NCI-H526 treated with DMSO at 0.1 percent for 48 hours (cell line): ENCODE data around the gene MYO1D.
"Not testable (repeated sequence)": the region's sequence is repeated elsewhere in the genome, so short reads cannot be mapped to it uniquely, and the experiment has no call there.

Experiments used
- DNase-seq: peaks from one replicate; lab custom pipeline; 2025; lab: John Stamatoyannopoulos, UW

Gene MYO1D

GRCh38 chr17:32876417-32877163 lies at the start of gene MYO1D:
Gene MYO1D (minus strand): TSS chr17:32877124. CDS start chr17:32876872, 252 bp downstream.
- DNase-seq: peak; percentile 49

- DNase-seq: no peak
Observed at GRCh38 chr17:32926183-32926582, 49.3 kb upstream of the MYO1D start.

DNA sequence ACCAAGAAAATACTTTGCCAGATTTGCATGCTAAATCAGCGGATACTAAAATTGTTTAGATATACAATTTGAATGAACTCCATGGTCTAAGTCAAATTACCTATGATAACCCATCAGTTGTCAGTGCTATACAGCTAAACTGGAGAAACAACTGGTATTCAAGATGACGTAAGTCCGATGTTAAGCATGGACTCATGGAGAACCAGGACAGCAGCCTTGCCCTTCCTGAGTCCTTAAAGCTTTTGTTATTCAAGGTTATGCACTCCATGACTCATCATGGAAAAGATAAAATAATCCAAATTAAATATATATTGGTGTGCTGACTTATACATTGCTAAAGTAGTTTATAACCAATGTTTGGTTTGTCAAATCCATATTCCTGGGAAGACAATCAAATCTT lies 47.0 kb upstream of the MYO1D start:
- DNase-seq: peak; percentile 21

- no peak for DNase-seq
Observed at GRCh38 chr17:32921017-32921416, 44.1 kb upstream of the MYO1D start.

DNA sequence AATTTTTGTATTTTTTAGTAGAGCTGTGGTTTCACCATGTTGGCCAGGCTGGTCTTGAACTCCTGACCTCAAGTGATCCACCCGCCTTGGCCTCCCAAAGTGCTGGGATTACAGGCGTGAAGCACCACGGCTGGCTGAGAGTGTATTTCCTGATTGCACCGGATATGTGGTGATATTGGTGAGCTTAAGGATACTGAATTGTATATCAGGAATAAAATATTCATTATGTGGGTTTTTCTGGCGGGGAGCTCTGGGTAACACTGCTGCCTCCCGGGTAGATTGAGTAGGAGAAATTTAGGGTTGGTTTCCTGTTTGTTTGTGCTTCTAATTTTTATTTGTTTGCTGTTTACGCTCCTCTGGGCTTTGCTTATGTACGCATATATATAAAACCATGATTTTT lies 43.4 kb upstream of the MYO1D start:
- DNase-seq: no peak

GRCh38 chr17:32919876-32920275 lies 43.0 kb upstream of the MYO1D start:
- DNase-seq: not testable (repeated sequence)

DNA sequence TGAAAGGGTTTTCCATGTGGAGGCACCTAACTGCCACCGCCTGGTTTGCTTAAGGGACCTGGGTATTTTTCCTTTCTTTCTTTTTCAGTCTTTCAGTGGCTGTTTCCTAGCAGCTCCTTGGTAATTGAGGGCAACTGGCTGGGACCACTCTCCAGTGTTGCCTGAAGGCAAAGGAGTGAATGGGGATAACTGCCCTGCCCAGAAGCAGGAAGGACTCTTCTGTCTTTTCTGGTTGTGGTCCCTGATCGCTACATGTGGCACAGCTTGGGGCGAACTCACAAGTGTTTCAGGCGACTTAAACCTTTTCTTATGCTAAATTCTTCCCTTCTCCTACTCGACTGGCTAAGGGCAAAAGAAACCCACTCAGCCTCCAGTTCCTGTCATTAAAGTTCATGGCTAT lies 40.9 kb upstream of the MYO1D start:
- DNase-seq: no peak

GRCh38 chr17:32917081-32917480 lies 40.2 kb upstream of the MYO1D start:
- DNase-seq: no peak

GRCh38 chr17:32916134-32916533 lies 39.2 kb upstream of the MYO1D start:
- no peak for DNase-seq

- DNase-seq: no peak
Observed at GRCh38 chr17:32915245-32915644, 38.3 kb upstream of the MYO1D start.

DNA sequence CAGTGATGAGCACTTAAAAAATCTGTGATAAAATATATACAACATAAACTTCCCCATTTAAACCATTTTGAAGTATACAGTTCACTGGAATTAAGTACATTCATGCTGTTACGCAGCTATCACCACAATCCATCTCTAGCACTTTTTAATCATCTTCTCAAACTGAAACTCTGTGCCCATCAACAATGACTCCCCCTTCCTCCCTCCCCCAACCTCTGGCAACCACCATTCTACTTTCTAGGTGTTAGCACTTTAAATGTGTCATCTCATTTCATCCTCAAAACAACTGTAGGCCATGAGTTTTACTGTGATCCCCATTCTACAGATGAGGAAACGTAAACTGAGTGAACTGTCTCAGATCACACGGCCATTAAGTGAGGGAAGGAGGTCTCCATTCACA lies 37.3 kb upstream of the MYO1D start:
- no peak for DNase-seq

DNA sequence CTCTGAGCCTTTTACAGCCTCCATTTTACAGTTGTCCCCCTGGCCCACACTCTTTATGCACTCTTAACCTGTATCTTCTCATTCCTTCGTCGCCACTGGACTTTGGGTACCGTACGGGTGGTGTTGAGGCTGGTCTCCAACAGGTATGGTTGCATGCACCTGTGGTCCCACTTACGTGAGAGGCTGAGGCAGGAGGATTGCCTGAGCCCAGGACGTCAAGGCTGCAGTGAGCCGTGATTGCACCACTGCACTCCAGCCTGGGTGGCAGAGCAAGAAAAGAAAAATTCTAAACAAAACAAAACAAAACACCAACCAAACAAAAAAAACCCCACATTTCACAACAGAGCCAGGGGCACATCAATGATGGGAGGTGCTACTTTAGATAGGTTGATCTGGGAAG lies 36.7 kb upstream of the MYO1D start:
- no peak for DNase-seq

DNA sequence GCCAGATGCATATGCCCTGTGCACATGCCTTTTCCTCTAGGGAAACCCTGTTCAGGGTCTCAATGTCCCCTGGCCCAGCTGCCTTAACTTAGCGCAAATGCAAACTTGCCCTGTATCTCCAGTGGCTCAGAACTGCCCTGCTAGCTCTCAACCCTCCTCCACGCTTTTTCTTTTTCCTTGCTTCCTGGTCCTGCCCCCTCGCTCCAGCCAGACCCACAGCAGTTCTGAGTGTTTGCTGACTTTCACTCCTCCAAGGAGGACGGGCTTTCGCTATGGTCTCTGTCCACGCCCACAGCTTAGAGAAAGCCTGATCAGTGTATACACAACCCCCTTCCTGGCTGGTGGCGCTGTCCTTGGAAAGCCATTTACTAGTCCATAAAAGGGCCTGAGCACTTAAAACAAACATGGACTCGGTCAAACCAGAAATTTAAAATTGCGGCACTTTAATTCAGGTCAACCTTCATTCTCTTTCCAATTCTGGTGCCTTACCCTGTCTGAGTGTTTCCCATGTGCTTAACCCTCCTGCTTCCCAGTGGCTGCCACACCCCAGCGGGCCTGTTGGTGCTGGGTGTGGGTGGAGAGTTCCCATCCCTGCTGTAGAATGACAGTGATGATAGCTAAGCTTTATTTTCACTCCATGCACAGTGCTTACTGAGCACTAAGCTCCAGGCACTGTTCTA lies 35.4 kb upstream of the MYO1D start:
- DNase-seq: no peak

DNA sequence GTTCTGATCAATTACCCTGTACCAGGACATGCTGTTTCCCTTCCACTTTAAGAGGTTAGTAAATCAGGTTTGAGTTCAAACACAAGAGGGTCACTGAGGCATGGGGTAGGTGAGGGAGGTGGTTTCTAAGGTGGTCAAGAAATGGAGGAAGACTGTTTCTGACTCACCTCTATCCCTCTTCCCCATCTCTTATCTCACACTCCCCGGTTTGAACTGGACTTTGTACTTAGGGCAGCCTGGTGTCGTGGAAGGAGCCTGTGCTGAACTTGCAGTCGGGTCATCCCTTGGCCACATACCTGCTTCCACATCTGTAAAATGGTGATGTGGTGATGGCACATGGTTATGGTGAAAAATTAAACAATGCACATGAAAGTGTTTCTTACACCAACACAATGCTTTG lies 33.8 kb upstream of the MYO1D start:
- no peak for DNase-seq

DNA sequence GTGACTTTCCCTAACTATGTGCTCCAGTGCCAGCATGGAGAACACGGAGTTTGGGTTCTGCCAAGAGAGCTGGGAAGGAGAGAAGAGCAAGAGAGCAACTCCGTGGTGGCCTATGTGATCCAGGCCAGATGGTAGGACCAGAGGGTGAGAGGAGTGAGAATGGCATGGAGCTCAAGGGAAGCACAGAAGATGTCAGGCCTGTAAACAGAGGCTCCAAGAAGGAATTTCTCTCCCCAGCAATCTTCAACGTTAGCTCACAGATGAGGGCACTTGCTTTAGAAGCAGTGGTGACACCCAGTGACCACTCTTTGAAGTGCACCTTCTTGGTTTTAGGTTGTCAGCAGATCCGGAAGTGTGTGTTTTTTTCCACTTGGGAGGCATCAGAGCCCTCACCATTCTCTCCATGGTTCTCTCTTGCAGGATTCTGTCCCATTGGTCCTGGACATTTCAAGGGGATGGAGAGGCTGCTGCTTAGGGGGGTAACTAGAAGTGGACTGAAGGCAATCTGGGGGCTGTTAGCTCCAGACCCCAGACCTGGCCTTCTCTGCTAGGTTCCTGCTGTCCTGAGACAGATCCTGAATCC lies 33.0 kb upstream of the MYO1D start:
- peak; percentile 54 for DNase-seq

DNA sequence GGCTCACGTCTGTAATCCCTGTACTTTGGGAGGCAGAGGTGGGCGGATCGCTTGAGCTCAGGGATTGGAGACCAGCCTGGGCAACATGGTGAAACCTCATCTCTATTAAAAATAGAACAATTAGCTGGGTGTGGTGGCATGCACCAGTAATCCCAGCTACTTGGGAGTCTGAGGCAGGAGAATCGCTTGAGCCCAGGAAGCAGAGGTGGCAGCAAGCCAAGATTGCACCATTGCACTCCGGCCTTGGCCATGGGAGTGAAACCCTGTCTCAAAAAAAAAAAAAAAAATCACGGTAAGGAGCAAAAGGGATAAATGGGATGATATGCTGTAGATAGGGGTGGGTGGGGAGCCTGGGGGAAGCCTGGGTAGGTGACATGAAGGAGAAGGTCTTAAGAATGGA lies 30.7 kb upstream of the MYO1D start:
- DNase-seq: no peak

DNA sequence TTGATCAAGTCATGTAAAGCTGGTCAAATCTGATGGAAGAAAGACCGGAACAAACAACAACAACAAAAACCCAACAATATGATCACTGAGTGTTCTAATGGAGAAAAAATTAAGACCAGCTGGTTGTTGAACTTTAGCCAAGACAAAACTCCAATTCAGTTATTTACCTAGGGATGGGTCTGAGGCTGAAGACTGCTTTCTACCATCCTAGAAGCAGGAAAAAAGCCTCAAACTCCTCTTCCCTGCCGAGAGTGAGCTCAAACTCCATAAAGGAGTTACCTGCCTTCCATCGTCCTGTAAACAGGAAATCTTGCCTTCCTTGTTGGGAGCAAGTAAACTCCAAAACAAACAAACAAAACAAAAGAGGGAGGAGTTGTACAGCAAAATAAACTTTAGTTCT lies 28.0 kb upstream of the MYO1D start:
- DNase-seq: no peak

- DNase-seq: no peak
Observed at GRCh38 chr17:32903774-32904673, 27.1 kb upstream of the MYO1D start.

- no peak for DNase-seq
Observed at GRCh38 chr17:32901743-32902142, 24.8 kb upstream of the MYO1D start.

GRCh38 chr17:32899236-32900013 lies 22.5 kb upstream of the MYO1D start:
- DNase-seq: no peak

- DNase-seq: no peak
Observed at GRCh38 chr17:32896647-32897258, 19.8 kb upstream of the MYO1D start.
